GM19324 (cell line): Measurements from ENCODE around the gene RABL2B.

Source experiments
- ATAC-seq: cut with Tn5 transposase; IDR thresholded peaks from one replicate; pipeline ENCODE4 v1.9.1; 2021; ENCODE audit warnings: mild to moderate bottlenecking, moderate library complexity; ENCODE audit not compliant: unreplicated experiment, low FRiP score

RABL2B gene

GRCh38 chr22:50724616-50725015 lies 58.8 kb downstream of the RABL2B start:
- no peak for ATAC-seq

GRCh38 chr22:50723991-50724390 lies 59.4 kb downstream of the RABL2B start:
- no peak for ATAC-seq

- ATAC-seq, result no peak
These were observed 60.6 kb downstream of the RABL2B start for GRCh38 chr22:50722716-50723428.

- no peak for ATAC-seq
These were observed 61.3 kb downstream of the RABL2B start for GRCh38 chr22:50722048-50722701.

GRCh38 chr22:50721257-50721844 lies 62.1 kb downstream of the RABL2B start:
- no peak for ATAC-seq

GRCh38 chr22:50720301-50721256 lies 62.9 kb downstream of the RABL2B start:
- no peak for ATAC-seq

DNA sequence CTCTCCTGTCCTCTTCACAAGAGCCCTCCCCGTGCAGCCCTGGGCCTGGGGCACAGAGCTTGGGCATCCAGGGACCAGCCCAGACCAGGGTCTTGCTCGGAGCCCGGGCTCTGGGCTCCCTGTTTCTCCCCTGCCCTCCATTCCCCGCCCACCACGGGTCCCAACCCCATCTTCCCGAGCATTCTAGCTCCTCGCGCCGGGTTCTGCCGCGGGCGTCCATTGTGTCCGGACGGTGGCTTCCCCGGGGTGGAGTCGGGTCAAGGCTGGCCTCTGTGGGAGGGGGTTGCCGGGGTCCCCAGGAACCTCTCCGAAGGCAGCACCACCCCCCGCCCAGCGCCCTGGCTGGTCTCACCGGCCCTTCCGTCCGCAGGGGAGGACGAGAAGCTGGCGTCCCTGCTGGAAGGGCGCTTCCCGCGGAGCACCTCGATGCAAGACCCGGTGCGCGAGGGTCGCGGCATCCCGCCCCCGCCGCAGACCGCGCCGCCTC lies 63.6 kb downstream of the RABL2B start:
- ATAC-seq, result no peak

DNA sequence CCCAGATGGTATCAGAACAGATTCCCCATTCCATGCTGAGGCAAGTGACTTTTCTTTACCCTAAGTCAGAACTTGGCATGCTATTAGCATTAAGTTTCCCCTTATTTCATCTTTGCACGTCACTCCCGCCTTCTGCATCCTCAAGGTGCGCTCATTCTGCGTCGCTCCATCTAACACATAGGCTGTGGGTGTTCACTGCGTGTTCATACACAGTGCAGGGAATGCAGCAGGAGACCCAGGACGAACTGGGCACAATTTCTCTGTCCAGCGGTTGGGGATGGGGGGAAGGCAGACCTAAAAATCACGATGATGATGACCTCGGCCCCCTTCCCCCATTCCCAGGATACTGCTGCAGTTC lies 65.1 kb downstream of the RABL2B start:
- ATAC-seq, result no peak

- no peak for ATAC-seq
These were observed 65.6 kb downstream of the RABL2B start for GRCh38 chr22:50717709-50718351.
